ENCODE data around the gene ABHD6. TPM values are rescaled to one million over a fixed set of nuclear protein-coding genes. Genes with fewer than 3 reads are reported as not detected.
"Not testable (repeated sequence)": the region's sequence is repeated elsewhere in the genome, so short reads cannot be mapped to it uniquely, and the experiment has no call there.

The ABHD6 gene
- total RNA-seq, 1 donor from 2014 or later = 28.2 TPM

DNA sequence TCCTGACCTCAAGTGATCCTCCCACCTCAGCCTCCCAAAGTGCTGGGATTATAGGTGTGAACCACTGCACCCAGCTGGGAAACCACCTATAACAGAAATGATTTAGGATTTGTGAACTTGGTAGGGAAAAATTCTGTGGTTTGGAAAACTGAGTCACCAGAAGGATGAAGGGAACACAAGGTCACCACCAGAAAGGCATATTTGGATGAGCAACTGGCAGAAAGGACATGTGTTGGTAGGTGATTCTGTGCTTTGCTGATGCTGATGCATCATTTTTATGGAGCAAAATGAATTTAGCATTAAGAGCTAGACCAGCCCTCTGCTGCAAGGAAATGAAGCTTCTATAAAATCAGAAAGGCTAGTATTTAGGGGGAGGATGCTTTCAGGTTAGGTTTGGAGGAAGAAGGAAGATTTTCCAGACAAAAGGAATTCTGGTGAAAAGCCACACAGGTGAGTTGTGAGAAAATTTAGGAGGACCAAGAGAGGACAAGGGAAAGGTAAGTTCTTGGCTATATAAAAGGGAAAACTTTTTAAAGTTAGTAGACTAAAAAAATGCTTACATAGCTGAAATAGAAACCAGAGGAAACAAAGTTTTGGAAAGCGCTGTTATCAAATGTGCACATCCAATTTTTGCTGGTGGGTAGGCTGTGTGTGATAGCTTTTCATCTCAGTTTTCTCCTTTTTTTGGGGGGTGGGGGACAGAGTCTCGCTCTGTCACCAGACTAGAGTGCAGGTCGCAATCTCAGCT is 98.7 kb downstream of the ABHD6 start:
- H3K27ac Mint-ChIP-seq = peak overlapping the region; percentile 67
- intact Hi-C loops (cut with micrococcal nuclease) = loop anchor here (10.0 kb wide), 1 partner anchor 48 kb away; no protein-coding TSS in a partner anchor

DNA sequence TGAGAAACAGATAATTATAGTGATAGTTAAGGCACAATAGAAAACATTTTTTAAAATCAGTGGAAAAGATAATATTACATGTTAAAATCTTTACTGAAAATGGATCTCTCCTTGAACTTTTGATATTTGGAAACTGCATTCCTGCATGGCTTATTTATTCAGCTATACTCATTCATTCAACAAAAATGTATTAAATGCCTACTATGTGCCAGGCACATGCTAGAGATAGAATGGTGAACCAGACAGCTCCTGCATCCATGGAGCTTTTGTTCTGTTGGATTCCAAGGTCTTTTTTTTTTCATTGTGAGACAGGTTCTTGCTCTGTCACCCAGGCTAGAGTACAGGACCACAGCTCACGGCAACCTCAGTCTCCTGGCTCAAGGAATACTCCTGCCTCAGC is 99.6 kb downstream of the ABHD6 start:
- Mint-ChIP-seq H3K4me3 (ENCODE audit: low read depth) (no peak overlapping the region), H3K36me3 (ENCODE audit: low read depth) (peaks cover 42% of the 10 kb centered on the region), H3K27ac (peak overlapping the region; percentile 67), H3K4me1 (ENCODE audit: low read depth) (peaks cover 41% of the 10 kb centered on the region), H3K27me3 (ENCODE audit: low read depth) (no peaks in the 10 kb centered on the region), H3K9me3 (no peaks in the 10 kb centered on the region)
- no peak for DNase-seq (ENCODE audit: low spot score)
- intact Hi-C loops (cut with micrococcal nuclease) = loop anchor here (10.0 kb wide), 1 partner anchor 48 kb away; no protein-coding TSS in a partner anchor

More for the DNA sequence above, 98.7 kb downstream of the ABHD6 start:
- H3K9me3 Mint-ChIP-seq = no peaks in the 10 kb centered on the region
- H3K4me3 Mint-ChIP-seq (ENCODE audit: low read depth) = peak overlapping the region; percentile 41
- H3K27me3 Mint-ChIP-seq (ENCODE audit: low read depth) = no peaks in the 10 kb centered on the region
- peaks cover 37% of the 10 kb centered on the region for H3K36me3 Mint-ChIP-seq (ENCODE audit: low read depth)
- no peak for DNase-seq (ENCODE audit: low spot score)
- H3K4me1 Mint-ChIP-seq (ENCODE audit: low read depth) = peaks cover 45% of the 10 kb centered on the region

DNA sequence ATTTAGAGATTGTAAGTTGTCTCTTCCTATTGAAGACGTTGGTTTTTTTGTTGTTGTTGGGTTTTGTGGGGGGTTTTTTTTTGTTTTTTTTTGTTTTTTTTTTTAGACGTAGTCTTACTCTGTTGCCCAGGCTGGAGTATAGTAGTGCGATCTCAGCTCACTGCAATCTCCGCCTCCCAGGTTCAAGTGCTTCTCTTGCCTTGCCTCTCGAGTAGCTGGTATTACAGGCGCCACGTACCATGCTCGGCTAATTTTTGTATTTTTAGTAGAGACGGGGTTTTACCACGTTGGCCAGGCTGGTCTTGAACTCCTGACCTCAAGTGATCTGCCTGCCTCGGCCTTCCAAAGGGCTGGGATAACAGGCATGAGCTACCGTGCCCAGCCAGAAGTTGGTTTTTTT is 101.6 kb downstream of the ABHD6 start:
- not testable (repeated sequence) for DNase-seq (ENCODE audit: low spot score); H3K4me3 Mint-ChIP-seq (ENCODE audit: low read depth); H3K27ac Mint-ChIP-seq; H3K9me3 Mint-ChIP-seq; H3K27me3 Mint-ChIP-seq (ENCODE audit: low read depth)
- peaks cover 57% of the 10 kb centered on the region for H3K36me3 Mint-ChIP-seq (ENCODE audit: low read depth)
- peaks cover 44% of the 10 kb centered on the region for H3K4me1 Mint-ChIP-seq (ENCODE audit: low read depth)
- intact Hi-C loops (cut with micrococcal nuclease) = loop anchor here (10.0 kb wide), 1 partner anchor 46 kb away; no protein-coding TSS in a partner anchor

DNA sequence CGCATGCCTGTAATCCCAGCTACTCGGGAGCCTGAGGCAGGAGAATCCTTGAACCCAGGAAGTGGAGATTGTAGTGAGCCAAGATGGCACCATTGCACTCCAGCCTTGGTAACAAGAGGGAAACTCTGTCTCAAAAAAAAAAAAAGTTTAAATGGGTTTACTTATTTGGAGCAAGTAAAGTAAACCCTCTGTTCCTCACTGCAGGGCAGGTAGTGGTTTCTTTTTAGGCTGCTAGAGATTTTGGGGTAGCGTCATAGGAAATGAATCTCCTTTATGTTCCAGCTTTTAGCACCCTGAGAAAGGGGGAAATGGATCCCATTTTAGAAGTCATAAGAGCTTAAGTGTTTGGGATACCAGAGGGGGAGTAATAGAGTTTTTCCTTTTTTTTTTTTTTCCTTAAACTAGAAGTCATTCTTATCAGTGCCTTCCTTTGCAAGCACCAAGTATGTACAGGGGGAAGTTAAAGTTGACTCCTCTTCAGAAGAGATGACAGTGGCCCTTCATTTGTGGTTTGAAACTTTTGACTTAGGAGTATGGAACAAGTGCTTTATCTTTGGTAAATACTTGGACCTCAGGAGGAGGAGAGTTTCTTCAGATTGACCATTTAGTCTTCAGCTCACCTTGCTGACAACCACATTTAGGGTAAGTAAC is 103.1 kb downstream of the ABHD6 start:
- intact Hi-C loops (cut with micrococcal nuclease) = no loop called here
- DNase-seq (ENCODE audit: low spot score) = no peak
- H3K27me3 Mint-ChIP-seq (ENCODE audit: low read depth) = no peaks in the 10 kb centered on the region
- peak overlapping the region; percentile 71 for H3K27ac Mint-ChIP-seq
- no peak overlapping the region for H3K4me3 Mint-ChIP-seq (ENCODE audit: low read depth)
- H3K36me3 Mint-ChIP-seq (ENCODE audit: low read depth) = peaks cover 53% of the 10 kb centered on the region
- no peaks in the 10 kb centered on the region for H3K9me3 Mint-ChIP-seq
- peaks cover 34% of the 10 kb centered on the region for H3K4me1 Mint-ChIP-seq (ENCODE audit: low read depth)

DNA sequence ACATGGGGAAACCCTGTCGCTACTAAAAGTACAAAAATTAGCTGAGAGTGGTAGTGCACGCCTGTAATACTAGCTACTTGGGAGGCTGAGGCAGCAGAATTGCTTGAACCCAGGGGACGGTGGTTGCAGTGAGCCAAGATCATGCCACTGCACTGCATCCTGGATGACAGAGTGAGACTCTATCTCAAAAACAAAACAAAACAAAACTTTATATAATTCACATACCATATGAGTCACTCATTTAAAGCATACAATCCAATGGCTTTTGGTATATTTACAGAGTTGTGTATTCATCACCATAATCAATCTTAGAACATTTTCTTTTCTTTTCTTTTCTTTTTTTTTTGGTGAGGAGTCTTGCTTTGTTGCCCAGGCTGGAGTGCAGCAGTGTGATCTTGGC is 103.8 kb downstream of the ABHD6 start:
- H3K27me3 Mint-ChIP-seq (ENCODE audit: low read depth) = no peaks in the 10 kb centered on the region
- peaks cover 52% of the 10 kb centered on the region for H3K36me3 Mint-ChIP-seq (ENCODE audit: low read depth)

DNA sequence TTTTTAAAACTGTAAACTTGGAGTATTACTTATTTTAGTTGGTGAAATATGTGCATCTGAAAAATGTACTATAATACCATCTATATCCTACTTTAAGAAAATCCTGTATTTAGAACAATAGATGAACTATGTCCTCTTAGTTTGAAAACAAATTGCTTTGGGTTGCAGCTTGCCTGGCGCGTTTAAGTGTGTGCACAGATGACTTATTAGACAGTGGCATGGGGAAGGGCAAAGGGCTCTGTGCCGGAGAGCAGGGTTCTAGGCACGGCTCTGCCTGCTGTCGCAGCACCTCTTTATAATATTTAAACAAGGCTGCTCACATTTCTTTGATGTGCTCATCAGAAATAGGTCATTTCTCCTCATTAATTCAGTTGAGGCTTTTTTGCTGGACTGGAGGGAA is 105.1 kb downstream of the ABHD6 start:
- H3K4me3 Mint-ChIP-seq (ENCODE audit: low read depth) = no peak overlapping the region
- H3K27me3 Mint-ChIP-seq (ENCODE audit: low read depth) = no peaks in the 10 kb centered on the region
- peaks cover 34% of the 10 kb centered on the region for H3K4me1 Mint-ChIP-seq (ENCODE audit: low read depth)
- no peaks in the 10 kb centered on the region for H3K9me3 Mint-ChIP-seq
- DNase-seq (ENCODE audit: low spot score) = no peak
- no peak overlapping the region for H3K27ac Mint-ChIP-seq
- peaks cover 52% of the 10 kb centered on the region for H3K36me3 Mint-ChIP-seq (ENCODE audit: low read depth)
- intact Hi-C loops (cut with micrococcal nuclease) = no loop called here

More for the DNA sequence above, 103.8 kb downstream of the ABHD6 start:
- no peaks in the 10 kb centered on the region for H3K9me3 Mint-ChIP-seq
- H3K27ac Mint-ChIP-seq = peak overlapping the region; percentile 71
- intact Hi-C loops (cut with micrococcal nuclease) = no loop called here
- no peak for DNase-seq (ENCODE audit: low spot score)
- no peak overlapping the region for H3K4me3 Mint-ChIP-seq (ENCODE audit: low read depth)
- H3K4me1 Mint-ChIP-seq (ENCODE audit: low read depth) = peaks cover 35% of the 10 kb centered on the region

Other genes starting within 250 kb of the ABHD6 start
- gene FLNB, start 229.4 kb upstream of the ABHD6 start, total RNA-seq = 34.8 and 35.6 TPM in 2 replicates
- not detected in 2 replicates for gene DNASE1L3, start 26.8 kb upstream of the ABHD6 start, total RNA-seq
- 21.8 and 23.8 TPM in 2 replicates for gene RPP14, start 68.5 kb downstream of the ABHD6 start, total RNA-seq
- gene HTD2, start 68.7 kb downstream of the ABHD6 start, total RNA-seq = 10.1 and 10.5 TPM in 2 replicates
- gene PXK, start 95.1 kb downstream of the ABHD6 start, total RNA-seq = 47.6 and 48.7 TPM in 2 replicates
- gene PDHB, start 196.0 kb downstream of the ABHD6 start, total RNA-seq = 79.3 and 82.7 TPM in 2 replicates